ENCODE data around the gene LIPH.
"Not testable (repeated sequence)": the region's sequence is repeated elsewhere in the genome, so short reads cannot be mapped to it uniquely, and the experiment has no call there.

Gene LIPH

GRCh38 chr3:185484296-185484695 lies 68.1 kb downstream of the LIPH start:
- DNase-seq = no peak
- WGBS (ENCODE audit: extremely low coverage, insufficient coverage, low lambda C conversion rate) = no CpG with 5 or more reads among the region's 3 CpGs
- H3K23ac ChIP-seq (ENCODE audit: low read length) = no peak overlapping the region
- no peaks in the 10 kb centered on the region for H3K36me3 ChIP-seq (ENCODE audit: control insufficient read depth, insufficient read depth, low read length)
- H3K4me1 ChIP-seq (ENCODE audit: control insufficient read depth, low read depth, low read length) = no peaks in the 10 kb centered on the region
- no peak overlapping the region for H4K5ac ChIP-seq (ENCODE audit: low read length)
- H3K79me1 ChIP-seq (ENCODE audit: low read length) = no peaks in the 10 kb centered on the region
- H4K8ac ChIP-seq (ENCODE audit: low read depth, low read length) = no peak overlapping the region
- H2AK5ac ChIP-seq (ENCODE audit: low read length) = no peak overlapping the region
- no peaks in the 10 kb centered on the region for H3K27me3 ChIP-seq (ENCODE audit: insufficient read depth, low read length, poor library complexity)
- H2BK15ac ChIP-seq (replicated peaks; ENCODE audit: low read depth) = no peak overlapping the region
- H2BK120ac ChIP-seq (ENCODE audit: low read depth, low read length) = no peak overlapping the region
- H3K4me3 ChIP-seq (ENCODE audit: low read length) = no peak overlapping the region
- H3K56ac ChIP-seq (ENCODE audit: low read length) = no peak overlapping the region
- H3K27ac ChIP-seq (ENCODE audit: low read depth, low read length) = no peak overlapping the region
- no peak overlapping the region for H3K4ac ChIP-seq (ENCODE audit: low read depth, low read length)
- H3K4me2 ChIP-seq (ENCODE audit: low read length) = no peak overlapping the region
- H3K79me2 ChIP-seq (ENCODE audit: control insufficient read depth, insufficient read depth, low read length) = no peaks in the 10 kb centered on the region
- no peak overlapping the region for H3K18ac ChIP-seq (ENCODE audit: low read length)
- H3K9ac ChIP-seq (ENCODE audit: low read length) = no peak overlapping the region
- H2BK5ac ChIP-seq (ENCODE audit: low read length) = no peak overlapping the region

DNA sequence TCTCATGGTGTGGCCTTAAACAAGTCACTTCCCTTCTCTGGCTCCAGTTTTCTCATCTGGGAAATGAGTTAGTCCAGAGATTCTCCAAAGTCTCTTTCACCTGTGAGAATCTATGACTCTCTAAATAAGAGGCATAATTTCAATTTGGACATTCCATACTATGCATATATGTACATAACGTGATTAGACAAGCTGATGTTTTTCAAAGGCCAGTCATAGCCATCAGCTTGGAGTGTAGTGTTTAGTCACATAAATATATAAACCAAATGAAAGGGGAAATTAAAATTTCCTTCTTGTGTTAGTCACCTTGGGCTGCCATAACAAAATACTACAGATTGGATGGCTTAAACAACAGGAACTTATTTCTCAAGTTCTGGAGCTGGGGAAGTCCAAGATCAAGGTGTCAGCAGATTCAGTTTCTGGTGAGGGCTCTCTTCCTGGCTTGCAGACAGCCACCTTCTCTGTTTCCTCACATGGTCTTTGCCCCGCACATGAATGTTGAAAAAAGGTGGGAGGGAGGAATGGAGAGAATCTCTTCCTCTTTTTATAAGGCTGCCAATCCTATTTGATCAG lies 72.9 kb downstream of the LIPH start:
- H3K18ac ChIP-seq (ENCODE audit: low read length) = no peak overlapping the region
- H3K23ac ChIP-seq (ENCODE audit: low read length) = no peak overlapping the region
- H2BK5ac ChIP-seq (ENCODE audit: low read length) = no peak overlapping the region
- H3K4me1 ChIP-seq (ENCODE audit: control insufficient read depth, low read depth, low read length) = no peaks in the 10 kb centered on the region
- H4K5ac ChIP-seq (ENCODE audit: low read length) = no peak overlapping the region
- H3K36me3 ChIP-seq (ENCODE audit: control insufficient read depth, insufficient read depth, low read length) = no peaks in the 10 kb centered on the region
- no peak overlapping the region for H3K56ac ChIP-seq (ENCODE audit: low read length)
- H3K4me2 ChIP-seq (ENCODE audit: low read length) = no peak overlapping the region
- H2BK15ac ChIP-seq (replicated peaks; ENCODE audit: low read depth) = no peak overlapping the region
- H3K9ac ChIP-seq (ENCODE audit: low read length) = no peak overlapping the region
- no peak overlapping the region for H3K4ac ChIP-seq (ENCODE audit: low read depth, low read length)
- H2AK5ac ChIP-seq (ENCODE audit: low read length) = no peak overlapping the region
- H3K27me3 ChIP-seq (ENCODE audit: insufficient read depth, low read length, poor library complexity) = peaks cover 2% of the 10 kb centered on the region
- H3K27ac ChIP-seq (ENCODE audit: low read depth, low read length) = no peak overlapping the region
- no peak overlapping the region for H4K8ac ChIP-seq (ENCODE audit: low read depth, low read length)
- no peak overlapping the region for H2BK120ac ChIP-seq (ENCODE audit: low read depth, low read length)
- no CpG with 5 or more reads among the region's 2 CpGs for WGBS (ENCODE audit: extremely low coverage, insufficient coverage, low lambda C conversion rate)
- DNase-seq = no peak
- H3K79me1 ChIP-seq (ENCODE audit: low read length) = no peaks in the 10 kb centered on the region
- H3K4me3 ChIP-seq (ENCODE audit: low read length) = no peak overlapping the region
- H3K79me2 ChIP-seq (ENCODE audit: control insufficient read depth, insufficient read depth, low read length) = no peaks in the 10 kb centered on the region

DNA sequence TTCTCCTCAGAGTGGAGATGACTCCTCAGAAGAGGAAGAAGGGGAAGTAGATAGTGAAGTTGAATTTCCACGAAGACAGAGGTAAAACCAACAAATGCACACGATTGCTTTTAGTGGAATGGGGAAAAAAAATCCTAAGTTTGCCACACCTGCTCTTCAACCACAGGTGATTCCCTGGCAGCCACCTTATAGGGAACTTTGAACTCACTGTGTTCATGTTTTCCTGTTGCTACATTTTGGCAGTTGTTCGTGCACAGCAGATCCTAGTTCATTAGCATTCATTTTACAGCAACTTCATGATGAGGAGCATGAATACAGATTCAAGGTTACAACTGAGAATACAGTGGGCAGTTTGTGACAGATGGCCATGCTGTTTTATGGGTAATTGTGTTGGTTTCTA lies 75.1 kb downstream of the LIPH start:
- Histone ChIP-seq H3K27ac (ENCODE audit: low read depth, low read length) (no peak overlapping the region), H3K9ac (ENCODE audit: low read length) (no peak overlapping the region), H3K36me3 (ENCODE audit: control insufficient read depth, insufficient read depth, low read length) (no peaks in the 10 kb centered on the region)

DNA sequence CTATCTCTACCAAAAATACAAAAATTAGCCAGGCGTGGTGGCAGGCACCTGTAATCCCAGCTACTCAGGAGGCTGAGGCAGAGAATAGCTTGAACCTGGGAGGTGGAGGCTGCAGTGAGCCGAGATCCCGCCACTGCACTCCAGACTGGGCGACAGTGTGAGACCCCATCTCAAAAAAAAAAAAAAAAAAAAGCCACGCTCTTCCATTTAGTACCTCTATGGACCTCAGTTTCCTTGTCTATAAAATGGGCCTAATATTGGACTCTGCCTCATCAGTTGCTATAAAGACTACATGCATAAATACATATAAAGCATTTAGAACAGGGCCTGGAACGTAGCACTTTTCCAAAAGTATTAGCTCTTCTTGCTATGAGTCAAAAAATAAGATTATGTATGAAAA lies 77.5 kb downstream of the LIPH start:
- no CpG with 5 or more reads among the region's 6 CpGs for WGBS (ENCODE audit: extremely low coverage, insufficient coverage, low lambda C conversion rate)
- not testable (repeated sequence) for H3K4ac ChIP-seq (ENCODE audit: low read depth, low read length); H3K79me1 ChIP-seq (ENCODE audit: low read length); H3K27ac ChIP-seq (ENCODE audit: low read depth, low read length); H3K36me3 ChIP-seq (ENCODE audit: control insufficient read depth, insufficient read depth, low read length); H2BK15ac ChIP-seq (replicated peaks; ENCODE audit: low read depth); H3K4me3 ChIP-seq (ENCODE audit: low read length); H3K79me2 ChIP-seq (ENCODE audit: control insufficient read depth, insufficient read depth, low read length); H2AK5ac ChIP-seq (ENCODE audit: low read length); H2BK120ac ChIP-seq (ENCODE audit: low read depth, low read length); H4K8ac ChIP-seq (ENCODE audit: low read depth, low read length); H3K18ac ChIP-seq (ENCODE audit: low read length); H3K9ac ChIP-seq (ENCODE audit: low read length); H3K4me2 ChIP-seq (ENCODE audit: low read length); H3K56ac ChIP-seq (ENCODE audit: low read length); DNase-seq; H3K27me3 ChIP-seq (ENCODE audit: insufficient read depth, low read length, poor library complexity); H4K5ac ChIP-seq (ENCODE audit: low read length); H3K23ac ChIP-seq (ENCODE audit: low read length); H2BK5ac ChIP-seq (ENCODE audit: low read length); H3K4me1 ChIP-seq (ENCODE audit: control insufficient read depth, low read depth, low read length)

More for the DNA sequence above, 75.1 kb downstream of the LIPH start:
- H3K4me1 ChIP-seq (ENCODE audit: control insufficient read depth, low read depth, low read length) = no peaks in the 10 kb centered on the region
- H2BK5ac ChIP-seq (ENCODE audit: low read length) = no peak overlapping the region
- H3K79me2 ChIP-seq (ENCODE audit: control insufficient read depth, insufficient read depth, low read length) = no peaks in the 10 kb centered on the region
- no peaks in the 10 kb centered on the region for H3K79me1 ChIP-seq (ENCODE audit: low read length)
- H3K56ac ChIP-seq (ENCODE audit: low read length) = no peak overlapping the region
- no peak overlapping the region for H3K4me2 ChIP-seq (ENCODE audit: low read length)
- peaks cover 2% of the 10 kb centered on the region for H3K27me3 ChIP-seq (ENCODE audit: insufficient read depth, low read length, poor library complexity)
- H2AK5ac ChIP-seq (ENCODE audit: low read length) = no peak overlapping the region
- no peak overlapping the region for H4K8ac ChIP-seq (ENCODE audit: low read depth, low read length)
- H2BK15ac ChIP-seq (replicated peaks; ENCODE audit: low read depth) = no peak overlapping the region
- no peak overlapping the region for H3K23ac ChIP-seq (ENCODE audit: low read length)
- no peak overlapping the region for H3K4ac ChIP-seq (ENCODE audit: low read depth, low read length)
- no CpG with 5 or more reads among the region's 3 CpGs for WGBS (ENCODE audit: extremely low coverage, insufficient coverage, low lambda C conversion rate)
- no peak overlapping the region for H3K18ac ChIP-seq (ENCODE audit: low read length)
- no peak overlapping the region for H2BK120ac ChIP-seq (ENCODE audit: low read depth, low read length)
- H3K4me3 ChIP-seq (ENCODE audit: low read length) = no peak overlapping the region
- H4K5ac ChIP-seq (ENCODE audit: low read length) = no peak overlapping the region
- DNase-seq = no peak

DNA sequence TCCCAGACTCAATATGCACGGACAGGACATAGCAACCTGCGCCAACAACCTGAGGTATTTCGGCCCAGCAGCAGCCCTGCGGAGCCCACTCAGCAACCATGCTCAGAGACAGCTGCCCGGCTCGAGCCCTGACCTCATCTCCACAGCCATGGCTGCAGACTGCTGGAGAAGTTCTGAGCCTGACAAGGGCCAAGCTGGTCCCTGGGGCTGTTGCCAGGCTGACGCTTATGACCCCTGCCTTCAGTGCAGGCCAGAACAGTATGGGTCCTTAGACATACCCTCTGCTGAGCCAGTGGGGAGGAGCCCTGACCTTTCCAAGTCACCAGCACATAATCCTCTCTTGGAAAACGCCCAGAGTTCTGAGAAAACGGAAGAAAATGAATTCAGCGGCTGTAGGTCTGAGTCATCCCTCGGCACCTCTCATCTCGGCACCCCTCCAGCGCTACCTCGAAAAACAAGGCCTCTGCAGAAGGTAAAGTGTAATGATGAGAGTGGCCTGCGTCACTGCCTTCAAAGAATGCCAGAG lies 79.0 kb downstream of the LIPH start:
- H3K9ac ChIP-seq (ENCODE audit: low read length) = no peak overlapping the region
- no peaks in the 10 kb centered on the region for H3K79me1 ChIP-seq (ENCODE audit: low read length)
- WGBS (ENCODE audit: extremely low coverage, insufficient coverage, low lambda C conversion rate) = no CpG with 5 or more reads among the region's 15 CpGs
- no peaks in the 10 kb centered on the region for H3K79me2 ChIP-seq (ENCODE audit: control insufficient read depth, insufficient read depth, low read length)
- H3K4ac ChIP-seq (ENCODE audit: low read depth, low read length) = no peak overlapping the region
- H3K27me3 ChIP-seq (ENCODE audit: insufficient read depth, low read length, poor library complexity) = peaks cover 2% of the 10 kb centered on the region
- no peak overlapping the region for H3K27ac ChIP-seq (ENCODE audit: low read depth, low read length)
- H4K8ac ChIP-seq (ENCODE audit: low read depth, low read length) = no peak overlapping the region
- H3K4me1 ChIP-seq (ENCODE audit: control insufficient read depth, low read depth, low read length) = peaks cover 3% of the 10 kb centered on the region
- H3K56ac ChIP-seq (ENCODE audit: low read length) = no peak overlapping the region
- no peak overlapping the region for H2BK15ac ChIP-seq (replicated peaks; ENCODE audit: low read depth)
- no peak overlapping the region for H2BK5ac ChIP-seq (ENCODE audit: low read length)
- no peak for DNase-seq
- no peak overlapping the region for H2AK5ac ChIP-seq (ENCODE audit: low read length)
- H3K18ac ChIP-seq (ENCODE audit: low read length) = no peak overlapping the region
- H2BK120ac ChIP-seq (ENCODE audit: low read depth, low read length) = no peak overlapping the region
- H3K36me3 ChIP-seq (ENCODE audit: control insufficient read depth, insufficient read depth, low read length) = no peaks in the 10 kb centered on the region
- H3K23ac ChIP-seq (ENCODE audit: low read length) = no peak overlapping the region
- no peak overlapping the region for H3K4me2 ChIP-seq (ENCODE audit: low read length)
- no peak overlapping the region for H3K4me3 ChIP-seq (ENCODE audit: low read length)
- H4K5ac ChIP-seq (ENCODE audit: low read length) = no peak overlapping the region

DNA sequence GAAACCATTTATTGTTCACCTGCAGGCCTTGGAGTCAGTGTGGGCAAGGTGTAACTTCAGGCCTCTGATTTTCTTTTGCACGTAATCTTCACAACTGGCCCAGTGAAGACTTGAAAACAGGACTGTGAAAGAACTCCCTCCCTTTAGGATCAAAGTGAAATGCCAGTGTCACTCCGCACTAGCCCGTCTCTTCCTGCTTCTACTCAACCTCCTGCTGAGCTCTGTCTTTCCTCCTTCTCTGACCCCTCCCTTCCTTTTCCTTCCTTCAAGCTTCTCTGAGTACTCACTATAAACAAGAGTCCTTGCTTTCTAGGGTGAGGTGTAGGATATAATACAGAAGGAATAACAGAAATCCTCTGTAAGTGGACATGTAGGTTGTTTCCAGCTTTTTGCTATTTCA lies 82.1 kb downstream of the LIPH start:
- H3K9ac ChIP-seq (ENCODE audit: low read length) = no peak overlapping the region
- no peak overlapping the region for H3K4me3 ChIP-seq (ENCODE audit: low read length)
- no CpG with 5 or more reads among the region's 3 CpGs for WGBS (ENCODE audit: extremely low coverage, insufficient coverage, low lambda C conversion rate)

More for the DNA sequence above, 82.1 kb downstream of the LIPH start:
- no peak overlapping the region for H3K4ac ChIP-seq (ENCODE audit: low read depth, low read length)
- no peaks in the 10 kb centered on the region for H3K27me3 ChIP-seq (ENCODE audit: insufficient read depth, low read length, poor library complexity)
- no peaks in the 10 kb centered on the region for H3K79me1 ChIP-seq (ENCODE audit: low read length)
- no peak overlapping the region for H2BK5ac ChIP-seq (ENCODE audit: low read length)
- H3K36me3 ChIP-seq (ENCODE audit: control insufficient read depth, insufficient read depth, low read length) = no peaks in the 10 kb centered on the region
- no peaks in the 10 kb centered on the region for H3K79me2 ChIP-seq (ENCODE audit: control insufficient read depth, insufficient read depth, low read length)
- H2BK120ac ChIP-seq (ENCODE audit: low read depth, low read length) = no peak overlapping the region
- H3K4me2 ChIP-seq (ENCODE audit: low read length) = no peak overlapping the region
- peaks cover 3% of the 10 kb centered on the region for H3K4me1 ChIP-seq (ENCODE audit: control insufficient read depth, low read depth, low read length)
- no peak overlapping the region for H4K5ac ChIP-seq (ENCODE audit: low read length)
- H3K27ac ChIP-seq (ENCODE audit: low read depth, low read length) = no peak overlapping the region
- H2AK5ac ChIP-seq (ENCODE audit: low read length) = no peak overlapping the region
- peak overlapping the region; percentile 40 for H3K18ac ChIP-seq (ENCODE audit: low read length)
- H3K56ac ChIP-seq (ENCODE audit: low read length) = no peak overlapping the region
- H3K23ac ChIP-seq (ENCODE audit: low read length) = no peak overlapping the region
- H2BK15ac ChIP-seq (replicated peaks; ENCODE audit: low read depth) = no peak overlapping the region
- DNase-seq = peak; percentile 71
- no peak overlapping the region for H4K8ac ChIP-seq (ENCODE audit: low read depth, low read length)

Data from mesendoderm (in vitro differentiated cells).